Measurements from ENCODE around the gene RAB24.
"Not testable (repeated sequence)": the region's sequence is repeated elsewhere in the genome, so short reads cannot be mapped to it uniquely, and the experiment has no call there.

Gene RAB24

DNA sequence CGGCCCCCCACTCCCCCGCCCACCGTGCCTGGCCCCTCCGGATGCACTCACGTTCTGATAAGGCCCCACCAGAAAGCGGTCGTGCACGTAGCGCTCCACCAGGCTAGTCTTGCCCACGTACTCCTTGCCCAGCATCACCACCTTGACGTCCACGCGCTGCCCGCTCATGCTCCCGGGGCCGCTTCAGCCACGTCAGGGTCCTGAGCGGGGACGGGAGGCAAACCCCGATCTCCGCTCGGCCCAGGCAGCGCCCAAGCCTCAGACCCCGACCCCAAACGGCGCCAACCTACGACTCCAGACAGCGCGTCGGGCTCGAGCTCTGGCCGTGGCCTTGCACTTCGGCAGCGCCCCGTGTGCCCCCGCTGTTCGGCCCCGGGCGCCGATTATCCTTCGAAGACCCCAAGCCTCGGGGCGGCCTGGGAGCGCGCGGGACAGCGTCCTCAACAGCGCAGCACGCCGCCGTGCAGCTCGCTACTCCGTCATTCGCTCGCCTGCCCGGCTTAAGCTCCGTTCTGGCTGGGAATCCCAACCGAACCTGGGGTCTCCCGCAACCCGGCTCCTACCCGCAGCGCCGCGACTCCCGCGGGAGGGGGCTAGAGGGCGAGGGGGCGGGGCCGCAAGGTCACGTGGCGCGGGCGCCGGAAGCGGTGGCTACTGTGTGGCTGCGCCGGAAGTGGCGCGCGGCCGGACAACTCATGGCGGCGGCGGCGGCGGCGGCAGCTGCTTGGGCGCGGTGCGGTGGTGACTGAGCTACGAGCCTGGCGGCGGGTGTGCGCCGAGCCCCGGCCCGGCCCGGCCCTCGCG is at the start of gene RAB24, which contains the start of gene PRELID1:
Gene RAB24 (minus strand): TSS at position 599 of the 804 bp plus-strand sequence. CDS start 431 bp downstream, at position 168.
Gene PRELID1 (plus strand): TSS at position 679 of the 804 bp plus-strand sequence. CDS start 187 bp downstream, outside the sequence.
- peak; percentile 90 for DNase-seq

DNA sequence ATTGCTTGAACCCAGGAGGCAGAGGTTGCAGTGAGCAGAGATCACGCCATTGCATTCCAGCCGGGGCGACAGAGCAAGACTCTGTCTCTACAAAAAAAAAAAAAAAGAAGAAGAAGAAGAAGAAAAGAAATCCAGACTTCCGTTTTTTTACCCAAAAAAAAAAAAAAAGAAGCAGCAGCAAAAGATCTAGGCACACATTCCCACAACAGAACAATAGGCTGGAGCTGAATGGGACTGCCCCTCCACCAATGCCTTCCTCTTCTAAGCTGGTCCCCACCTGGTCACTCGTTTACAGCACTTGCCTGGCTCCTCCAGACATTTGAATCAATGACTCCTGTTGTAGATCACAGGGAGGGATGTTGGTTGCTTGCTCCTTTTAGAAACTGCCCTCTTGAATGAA is 49.6 kb upstream of the RAB24 start:
- DNase-seq, result no peak

DNA sequence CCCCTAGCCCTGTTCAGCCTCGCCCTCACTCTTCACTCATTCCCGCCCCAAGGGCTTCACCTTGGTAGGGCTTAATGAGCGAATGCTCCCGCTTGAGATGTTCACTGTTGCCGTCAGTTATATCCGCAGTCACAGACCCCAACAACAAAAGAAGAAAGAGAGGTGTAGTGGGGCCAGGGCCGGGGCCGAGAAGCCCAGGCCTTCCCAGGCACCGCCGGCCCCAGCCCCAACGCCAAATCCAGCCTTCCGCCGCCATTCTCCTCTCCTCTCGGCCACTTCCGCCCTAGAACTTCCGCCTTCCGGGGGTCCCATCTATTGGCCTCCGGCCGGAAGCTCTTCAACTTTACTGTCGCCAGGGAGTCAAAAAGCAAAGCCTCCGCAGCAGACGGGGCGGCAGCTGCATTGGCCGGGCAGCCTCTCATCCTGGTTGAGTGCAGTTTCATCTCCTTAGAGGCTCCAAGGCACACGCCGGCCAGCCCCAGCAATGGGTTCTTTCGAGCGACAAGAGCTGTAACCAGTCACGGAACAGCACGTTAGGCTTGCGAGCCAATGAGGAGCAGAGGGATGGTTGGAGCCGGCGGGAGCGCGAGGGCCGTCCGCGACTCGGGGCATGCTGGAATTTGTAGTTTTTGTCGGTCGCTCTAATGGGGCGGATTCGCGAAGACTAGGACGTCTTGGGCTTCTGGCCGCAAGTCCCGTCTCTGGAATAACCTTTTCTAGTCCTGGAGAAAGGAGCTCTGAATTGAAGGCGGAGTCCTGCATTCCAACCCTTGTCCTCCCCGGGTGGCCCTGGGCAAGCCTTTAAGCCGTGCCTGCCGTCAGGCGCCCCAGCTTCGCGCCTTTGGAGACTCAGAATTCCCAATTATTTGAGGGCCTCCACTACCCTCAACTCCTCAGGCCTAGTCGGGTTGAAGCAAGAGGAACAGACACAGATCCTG is 48.1 kb upstream of the RAB24 start, which contains the start of gene LMAN2:
Gene LMAN2 (minus strand): TSS at position 277 of the 938 bp plus-strand sequence. CDS start 21 bp downstream, at position 256.
- peak; percentile 90 for DNase-seq

- no peak for DNase-seq
Measured at GRCh38 chr5:177350776-177351391, 47.4 kb upstream of the RAB24 start.

GRCh38 chr5:177349762-177350161 is 46.2 kb upstream of the RAB24 start:
- no peak for DNase-seq

GRCh38 chr5:177349362-177349647 is 45.8 kb upstream of the RAB24 start:
- no peak for DNase-seq

DNA sequence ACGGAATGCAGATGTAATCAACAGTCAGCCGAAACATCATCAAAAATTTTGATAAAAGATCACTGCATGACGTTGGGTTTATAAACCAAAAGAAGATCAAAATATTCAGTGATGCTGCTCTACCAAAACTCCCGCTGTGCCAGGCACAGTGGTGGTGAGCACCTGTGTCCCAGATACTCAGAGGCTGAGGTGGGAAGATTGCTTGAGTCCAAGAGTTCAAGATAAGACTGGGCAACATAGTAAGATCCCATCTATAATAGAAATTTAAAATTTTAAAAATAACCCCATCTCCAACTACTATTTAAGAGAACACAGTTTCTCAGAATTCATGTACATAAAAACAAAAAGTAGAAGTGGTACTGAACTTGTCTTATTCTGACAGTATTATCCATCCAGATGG is 44.2 kb upstream of the RAB24 start:
- no peak for DNase-seq

GRCh38 chr5:177346820-177347219 is 43.3 kb upstream of the RAB24 start:
- DNase-seq, result no peak

DNA sequence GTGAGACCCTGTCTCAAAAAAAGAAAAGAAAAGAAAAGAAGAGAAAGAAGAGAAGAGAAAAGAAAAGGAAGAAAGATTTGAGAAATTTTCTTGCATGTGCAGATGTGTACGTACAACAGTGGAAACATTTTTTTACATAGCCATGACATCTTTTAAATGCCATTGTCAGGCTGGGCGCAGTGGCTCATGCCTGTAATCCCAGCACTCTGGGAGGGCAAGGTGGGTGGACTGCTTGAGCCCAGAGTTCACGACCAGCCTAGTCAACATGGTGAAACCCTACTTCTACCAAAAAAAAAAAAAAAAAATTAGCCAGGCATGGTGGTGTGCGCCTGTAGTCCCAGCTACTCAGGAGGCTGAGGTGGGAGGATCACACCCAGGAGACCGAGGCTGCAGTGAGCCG is 41.4 kb upstream of the RAB24 start:
- DNase-seq, result no peak

DNA sequence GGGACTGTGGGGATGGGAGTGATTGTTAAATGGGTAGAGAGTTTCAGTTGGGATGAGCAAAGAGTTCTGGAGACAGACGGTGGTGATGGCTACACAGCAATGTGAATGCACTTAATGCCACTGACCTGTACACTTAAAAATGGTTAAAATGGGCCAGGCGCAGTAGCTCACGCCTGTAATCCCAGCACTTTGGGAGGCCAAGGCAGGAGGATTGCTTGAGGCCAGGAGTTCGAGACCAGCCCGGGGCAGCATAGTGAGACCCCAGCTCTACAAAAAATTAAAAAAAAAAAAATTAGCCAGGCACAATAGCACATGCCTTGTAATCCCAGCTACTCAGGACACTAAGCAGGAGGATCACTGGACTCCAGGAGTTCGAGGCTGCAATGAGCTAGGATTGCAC is 40.3 kb upstream of the RAB24 start:
- DNase-seq, result no peak

- DNase-seq, result not testable (repeated sequence)
Measured at GRCh38 chr5:177343000-177343399, 39.5 kb upstream of the RAB24 start.

GRCh38 chr5:177339107-177339638 is 35.7 kb upstream of the RAB24 start:
- no peak for DNase-seq

GRCh38 chr5:177338251-177339106 is 35.0 kb upstream of the RAB24 start:
- DNase-seq, result no peak

GRCh38 chr5:177336603-177337494 is 33.3 kb upstream of the RAB24 start:
- DNase-seq, result no peak

DNA sequence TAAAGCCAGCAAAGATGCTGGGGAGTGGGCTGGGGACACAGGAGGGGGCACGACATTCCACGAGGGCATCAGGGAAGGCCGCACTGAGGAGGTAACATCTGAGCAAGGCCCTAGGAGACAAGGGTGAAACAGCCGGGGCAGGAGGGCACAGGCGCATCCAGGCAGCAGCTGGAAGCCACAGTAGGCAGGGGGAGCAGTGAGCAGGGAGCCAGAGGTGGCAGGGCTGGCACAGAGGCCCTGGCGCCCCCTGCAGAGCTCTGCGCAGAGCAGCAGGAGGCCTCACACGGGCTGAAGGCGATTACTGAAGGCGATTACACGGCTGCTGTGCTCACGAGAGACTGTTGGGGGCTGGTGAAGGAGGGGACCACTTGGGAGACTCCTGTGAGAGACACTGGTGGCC is 32.6 kb upstream of the RAB24 start:
- DNase-seq, result no peak

GRCh38 chr5:177335701-177336065 is 32.2 kb upstream of the RAB24 start:
- DNase-seq, result no peak

DNA sequence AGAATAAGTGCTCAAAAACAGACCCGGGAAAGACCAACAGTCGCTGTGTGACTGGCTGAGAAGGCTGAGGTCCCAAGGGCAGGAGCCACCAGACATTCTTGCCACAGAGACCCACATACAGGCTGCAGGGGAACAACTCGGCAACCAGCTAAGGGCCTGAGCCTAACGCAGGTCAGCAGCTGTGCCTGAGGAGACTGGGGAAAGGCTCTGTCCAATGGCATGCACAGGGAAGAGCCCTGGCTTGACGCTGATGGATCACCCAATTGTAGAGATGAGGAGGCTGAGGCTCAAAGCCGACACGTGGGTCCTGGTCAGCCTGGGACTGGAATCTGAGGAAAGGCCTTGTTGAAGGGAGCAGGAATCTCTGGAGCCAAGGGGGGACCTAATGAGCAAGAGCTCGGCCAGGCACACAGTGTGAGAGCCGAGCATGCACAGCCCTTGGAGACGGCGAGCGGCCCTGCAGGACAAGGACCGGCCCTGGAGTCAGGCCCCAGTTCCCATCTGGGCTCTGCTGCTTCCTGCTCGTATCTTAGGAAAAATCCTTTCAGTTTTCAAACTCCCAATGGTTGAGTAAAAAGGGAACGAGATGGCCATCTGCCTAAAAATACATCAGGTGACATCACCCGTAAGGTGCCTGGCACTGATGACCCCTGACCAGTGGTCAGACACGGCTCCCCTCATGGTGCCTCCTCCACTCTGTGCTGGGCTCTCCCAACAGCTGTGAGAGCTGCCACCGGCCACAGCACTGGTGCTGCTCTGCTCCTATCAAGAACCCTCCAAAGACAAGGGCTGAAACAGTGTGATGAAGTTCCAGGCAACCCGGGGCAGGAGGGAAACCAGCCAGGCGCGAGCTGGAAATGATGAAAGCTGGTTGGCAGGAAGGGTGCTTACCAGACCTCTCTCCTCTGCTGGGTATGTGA is 31.5 kb upstream of the RAB24 start:
- DNase-seq, result no peak

- no peak for DNase-seq
Measured at GRCh38 chr5:177334155-177334551, 30.6 kb upstream of the RAB24 start.

GRCh38 chr5:177333420-177334154 is 30.1 kb upstream of the RAB24 start:
- no peak for DNase-seq

Measured in activated naive CD4-positive, alpha-beta T cell treated with anti-CD3 and anti-CD28 coated beads, Interleukin-2, amount 50 U/mL, for 16 hours (primary cell).